Activated gamma-delta T cell (primary cell): ENCODE measurements around the gene CDK7.
"Not testable (repeated sequence)": the region's sequence is repeated elsewhere in the genome, so short reads cannot be mapped to it uniquely, and the experiment has no call there.

Source experiments
- DNase-seq: peaks from one replicate; lab custom pipeline; 2025; lab: John Stamatoyannopoulos, UW

CDK7 gene

DNA sequence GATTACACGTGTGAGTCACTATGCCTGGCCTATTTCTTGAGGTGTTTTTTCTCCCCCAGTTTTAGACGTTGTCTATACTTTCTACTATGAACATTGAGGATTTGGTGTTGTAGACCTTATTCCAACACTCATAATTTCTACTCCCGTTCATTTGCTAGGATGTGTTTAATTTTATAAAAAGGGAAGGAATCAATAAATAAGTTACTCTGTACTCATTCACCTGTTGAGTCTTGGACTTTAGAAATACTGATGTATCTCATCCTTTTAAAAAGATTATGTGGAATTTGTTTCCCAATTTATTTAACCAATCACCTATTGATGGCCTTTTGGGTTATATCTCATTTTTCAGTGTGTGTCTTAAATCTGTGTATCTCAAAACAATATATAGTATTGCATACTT lies 3.2 kb downstream of the CDK7 start:
- no peak for DNase-seq

DNA sequence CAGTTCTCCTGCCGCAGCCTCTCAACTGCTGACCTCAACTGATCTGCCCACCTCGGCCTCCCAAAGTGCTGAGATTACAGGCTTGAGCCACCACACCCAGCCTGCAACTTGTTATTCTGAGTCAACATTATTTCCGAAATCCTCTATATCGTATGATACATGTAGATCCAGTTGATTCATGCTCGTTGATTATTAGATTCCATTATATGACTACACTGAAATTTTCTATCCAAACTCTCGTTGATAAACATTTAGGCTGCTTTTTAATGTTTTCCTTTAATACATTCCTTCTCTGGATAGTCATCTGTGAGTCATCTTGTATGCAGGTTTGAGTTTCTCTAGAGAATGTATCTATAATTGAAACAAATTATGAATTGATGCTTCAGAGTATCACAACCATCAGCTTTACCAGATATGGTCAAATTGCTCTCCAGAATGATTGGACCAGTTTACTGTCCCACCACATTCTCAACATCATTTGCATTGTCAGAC lies 4.1 kb downstream of the CDK7 start:
- DNase-seq: no peak

DNA sequence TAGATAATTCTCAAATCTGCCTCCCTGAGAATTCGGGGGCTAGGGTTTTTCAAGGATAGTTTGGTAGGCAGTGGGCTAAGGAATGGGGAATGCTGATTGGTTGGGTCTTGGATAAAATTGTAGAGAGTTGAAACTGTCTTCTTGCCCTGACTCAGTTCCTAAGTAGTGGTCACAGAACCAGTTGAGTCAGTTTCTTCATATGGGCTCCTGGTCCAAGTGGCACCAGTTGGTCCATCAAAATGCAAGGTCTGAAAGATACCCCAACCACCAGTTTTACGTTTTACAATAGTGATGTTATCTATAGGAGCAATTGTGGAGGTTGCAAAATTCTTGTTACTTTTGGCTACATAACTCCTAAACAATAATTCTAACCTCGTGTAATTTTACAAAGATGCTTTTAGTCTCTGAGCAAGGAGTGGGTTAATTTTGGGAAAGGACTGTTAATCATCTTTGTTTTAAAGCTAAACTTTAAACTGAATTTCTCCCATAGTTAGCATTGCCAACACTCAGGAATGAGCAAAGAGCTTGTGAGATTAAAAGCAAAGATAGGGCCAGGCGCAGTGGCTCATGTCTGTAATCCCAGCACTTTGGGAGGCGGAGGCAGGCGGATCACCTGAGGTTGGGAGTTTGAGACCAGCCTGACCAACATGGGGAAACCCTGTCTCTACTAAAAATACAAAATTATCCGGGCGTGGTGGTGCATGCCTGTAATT lies 7.7 kb downstream of the CDK7 start:
- no peak for DNase-seq

DNA sequence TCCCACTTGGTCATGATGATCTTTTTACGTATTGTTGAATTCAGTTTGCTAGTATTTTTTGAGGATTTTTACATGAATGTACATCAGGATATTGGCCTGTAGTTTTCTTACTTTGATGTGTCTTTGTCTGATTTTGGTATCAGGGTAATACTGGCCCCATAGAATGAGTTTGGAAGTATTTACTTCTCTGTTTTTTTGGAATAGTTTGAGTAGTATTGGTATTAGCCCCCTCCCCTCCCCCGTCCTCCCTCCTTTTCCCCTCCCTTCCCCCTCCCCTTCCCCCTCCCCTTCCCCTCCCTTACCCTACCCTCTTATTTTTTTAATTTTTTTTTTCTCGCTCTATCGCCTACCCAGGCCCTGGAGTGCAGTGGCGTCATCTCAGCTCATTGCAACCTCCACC lies 10.3 kb downstream of the CDK7 start:
- DNase-seq: no peak

DNA sequence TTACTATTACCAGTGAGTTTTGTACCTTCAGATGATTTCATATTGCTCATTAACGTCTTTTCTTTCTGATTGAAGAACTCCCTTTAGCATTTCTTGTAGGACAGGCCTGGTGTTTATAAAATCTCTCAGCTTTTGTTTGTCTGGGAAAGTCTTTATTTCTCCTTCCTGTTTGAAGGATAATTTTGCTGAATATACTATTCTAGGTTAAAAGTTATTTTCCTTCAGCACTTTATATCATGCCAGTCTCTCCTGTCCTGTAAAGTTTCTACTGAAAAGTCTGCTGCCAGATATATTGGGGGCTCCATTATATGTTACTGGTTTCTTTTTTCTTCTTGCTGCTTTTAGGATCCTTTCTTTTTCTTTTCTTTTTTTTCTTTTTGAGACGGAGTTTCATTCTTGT lies 13.3 kb downstream of the CDK7 start:
- DNase-seq: no peak

DNA sequence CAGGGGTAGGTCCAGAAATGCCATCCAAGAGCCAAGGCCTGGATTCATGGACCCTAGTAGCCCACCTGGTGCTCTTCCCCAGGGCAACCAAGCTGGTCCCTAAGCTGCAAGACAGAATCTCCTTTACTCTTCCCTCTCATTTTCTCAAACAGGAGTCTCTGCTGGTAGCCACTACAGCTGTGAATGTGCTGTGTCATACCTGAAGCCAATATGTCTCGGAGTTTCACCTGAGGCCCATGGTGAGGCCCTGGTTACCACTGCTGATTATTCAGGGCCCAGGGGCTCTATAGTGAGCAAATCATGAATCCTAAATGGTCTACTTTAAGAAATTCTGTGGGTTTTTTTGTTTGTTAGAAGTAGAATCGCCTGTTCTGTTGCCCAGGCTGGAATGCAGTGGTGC lies 15.9 kb downstream of the CDK7 start:
- no peak for DNase-seq

DNA sequence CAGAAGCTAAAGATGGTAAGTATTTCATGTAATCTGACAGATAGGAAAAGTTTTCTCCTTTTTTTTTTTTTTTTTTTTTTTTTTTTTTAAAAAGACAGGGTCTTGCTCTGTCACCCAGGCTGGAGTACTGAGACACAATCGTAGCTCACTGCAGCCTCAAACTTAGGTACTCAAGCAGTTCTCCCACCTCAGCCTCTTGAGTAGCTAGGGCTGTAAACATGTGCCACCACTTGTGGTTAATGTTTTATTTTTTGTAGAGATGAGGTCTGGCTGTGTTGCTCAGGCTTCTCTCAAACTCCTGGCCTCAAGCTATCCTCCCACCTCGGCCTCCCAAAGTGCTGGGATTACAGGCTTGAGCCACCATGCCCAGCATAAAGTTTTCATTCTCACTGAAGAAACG lies 17.8 kb downstream of the CDK7 start:
- no peak for DNase-seq

DNA sequence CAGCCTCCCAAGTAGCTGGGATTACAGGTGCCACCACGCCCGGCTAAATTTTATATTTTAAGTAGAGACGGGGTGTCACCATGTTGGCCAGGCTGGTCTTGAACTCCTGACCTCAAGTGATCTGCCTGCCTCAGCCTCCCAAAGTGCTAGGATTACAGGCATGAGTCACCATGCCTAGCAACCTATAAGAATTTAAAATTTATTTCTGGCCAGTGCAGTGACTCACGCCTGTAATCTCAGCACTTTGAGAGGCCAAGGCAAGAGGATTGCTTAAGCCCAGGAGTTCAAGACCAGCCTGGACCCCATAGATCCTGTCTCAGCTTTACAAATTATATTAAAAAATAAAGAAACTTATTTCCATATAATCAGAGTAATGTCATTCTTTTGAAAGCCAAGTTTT lies 21.3 kb downstream of the CDK7 start:
- DNase-seq: not testable (repeated sequence)

DNA sequence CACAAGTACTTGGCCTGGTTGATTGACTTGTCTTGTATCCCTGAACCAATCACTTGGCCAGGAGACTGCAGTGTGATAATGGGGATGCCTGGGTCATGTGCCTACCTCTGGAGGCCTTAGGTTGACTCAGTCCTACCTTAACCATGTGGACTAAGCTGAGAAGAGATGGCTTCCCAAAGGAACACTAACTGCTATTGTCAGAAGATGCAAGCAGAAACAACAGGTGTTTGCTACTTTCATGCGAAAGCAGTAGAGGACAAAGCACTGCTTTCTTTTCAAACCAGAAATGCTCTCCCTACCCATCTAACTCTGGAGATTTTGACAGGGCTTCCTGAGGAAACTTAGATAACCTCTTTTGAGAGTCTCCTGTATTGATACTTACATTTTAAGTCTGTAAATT lies 22.9 kb downstream of the CDK7 start:
- DNase-seq: no peak

DNA sequence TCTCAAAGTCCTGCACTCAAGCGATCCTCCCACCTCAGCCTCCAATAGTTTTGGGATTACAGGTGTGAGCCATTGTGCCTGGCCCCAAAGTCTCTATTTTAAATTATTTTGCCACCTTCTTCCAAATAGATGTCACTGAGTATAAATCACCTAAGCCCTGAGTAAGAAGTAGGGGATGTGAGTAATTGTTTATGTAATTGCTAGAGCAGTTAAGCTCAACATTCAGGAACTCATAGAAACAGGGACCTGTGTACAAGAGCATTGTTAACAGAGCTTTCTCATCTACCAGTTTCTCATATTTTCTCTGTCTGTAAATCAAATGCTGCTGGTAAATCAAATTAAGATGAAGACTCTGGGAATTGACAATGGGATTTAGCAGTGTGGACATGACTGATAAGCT lies 26.3 kb downstream of the CDK7 start:
- DNase-seq: no peak

DNA sequence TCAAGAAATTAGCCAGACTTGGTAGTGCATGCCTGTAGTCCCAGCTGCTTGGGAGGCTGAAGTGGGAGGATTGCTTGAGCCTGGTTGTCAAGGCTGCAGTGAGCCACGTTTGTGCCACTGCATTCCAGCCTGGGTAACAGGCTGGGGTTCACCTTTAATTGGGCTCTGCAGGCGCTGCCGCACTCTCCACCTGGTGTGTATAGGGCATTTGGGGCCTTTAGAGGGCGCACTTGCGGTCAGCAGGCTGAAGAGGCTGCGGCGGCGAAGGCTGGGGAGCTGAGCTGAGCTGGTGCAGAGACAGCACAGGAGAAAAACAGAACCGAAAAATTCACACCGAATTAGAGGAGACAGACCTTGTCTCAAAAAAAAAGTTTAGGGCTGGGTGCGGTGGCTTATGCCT lies 31.2 kb downstream of the CDK7 start:
- DNase-seq: no peak

DNA sequence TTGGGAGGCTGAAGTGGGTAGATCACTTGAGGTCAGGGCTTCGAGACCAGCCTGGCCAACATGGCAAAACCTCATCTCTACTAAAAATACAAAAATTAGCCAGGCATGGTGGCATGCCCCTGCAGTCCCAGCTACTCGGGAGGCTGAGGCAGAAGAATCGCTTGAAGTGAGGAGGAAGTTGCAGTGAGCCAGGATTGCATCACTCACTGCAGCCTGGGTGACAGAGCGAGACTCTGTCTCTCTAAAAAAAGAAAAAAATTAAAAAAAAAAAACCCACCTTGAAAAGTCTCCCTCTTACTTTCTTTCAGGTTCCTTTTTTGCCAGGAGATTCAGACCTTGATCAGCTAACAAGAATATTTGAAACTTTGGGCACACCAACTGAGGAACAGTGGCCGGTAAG lies 34.2 kb downstream of the CDK7 start:
- DNase-seq: no peak

DNA sequence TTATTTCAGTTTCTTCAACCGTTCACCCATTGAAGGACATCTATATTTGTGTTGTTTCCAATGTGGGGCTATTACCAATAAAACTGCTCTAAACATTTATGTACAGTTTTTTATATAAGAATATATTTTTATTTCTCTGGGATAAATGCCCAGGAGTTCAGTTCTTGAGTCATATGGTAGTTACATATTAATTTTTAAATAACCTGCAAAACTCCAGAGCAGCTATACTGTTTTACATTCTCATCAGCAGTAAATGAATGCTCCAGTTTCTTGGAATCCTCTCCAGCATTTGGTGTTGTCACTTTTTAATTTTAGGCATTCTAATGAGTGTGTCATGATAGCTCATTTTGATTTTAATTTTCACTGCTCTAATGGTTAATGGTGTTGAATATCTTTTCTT lies 36.2 kb downstream of the CDK7 start:
- DNase-seq: no peak

DNA sequence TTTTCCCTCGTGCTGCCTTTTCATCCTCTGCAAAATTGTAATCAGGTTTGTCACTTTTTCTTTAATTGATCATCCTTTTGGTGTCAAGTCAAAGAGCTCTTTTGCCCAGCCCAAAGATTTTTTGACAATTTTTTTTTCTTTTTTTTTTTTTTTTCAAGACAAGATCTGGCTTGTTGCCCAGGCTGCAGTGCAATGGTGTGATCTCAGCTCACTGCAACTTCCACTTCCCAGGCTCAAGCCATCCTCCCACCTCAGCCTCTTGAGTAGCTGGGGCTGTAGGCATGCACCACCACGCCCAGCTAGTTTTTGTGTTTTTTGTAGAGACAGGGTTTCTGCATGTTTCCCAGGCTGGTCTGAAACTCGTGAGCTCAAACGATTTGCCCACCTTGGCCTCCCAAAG lies 36.7 kb downstream of the CDK7 start:
- no peak for DNase-seq

DNA sequence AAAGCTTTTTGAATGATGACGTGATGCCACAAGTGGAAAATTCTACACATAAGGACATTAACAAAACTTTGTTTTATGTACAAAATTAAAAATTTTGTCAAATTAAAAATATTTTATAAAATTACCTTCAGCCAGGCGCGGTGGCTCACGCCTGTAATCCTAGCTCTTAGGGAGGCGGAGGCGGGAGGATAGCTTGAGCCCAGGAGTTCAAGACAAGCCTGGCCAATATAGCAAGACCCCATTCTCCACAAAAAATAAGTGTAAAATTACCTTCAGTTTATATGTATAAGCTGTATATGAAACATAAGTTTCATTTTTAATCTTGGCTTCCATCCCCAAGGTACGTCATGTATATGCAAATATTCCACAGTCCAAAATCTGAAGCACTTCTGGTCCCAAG lies 40.9 kb downstream of the CDK7 start:
- no peak for DNase-seq

DNA sequence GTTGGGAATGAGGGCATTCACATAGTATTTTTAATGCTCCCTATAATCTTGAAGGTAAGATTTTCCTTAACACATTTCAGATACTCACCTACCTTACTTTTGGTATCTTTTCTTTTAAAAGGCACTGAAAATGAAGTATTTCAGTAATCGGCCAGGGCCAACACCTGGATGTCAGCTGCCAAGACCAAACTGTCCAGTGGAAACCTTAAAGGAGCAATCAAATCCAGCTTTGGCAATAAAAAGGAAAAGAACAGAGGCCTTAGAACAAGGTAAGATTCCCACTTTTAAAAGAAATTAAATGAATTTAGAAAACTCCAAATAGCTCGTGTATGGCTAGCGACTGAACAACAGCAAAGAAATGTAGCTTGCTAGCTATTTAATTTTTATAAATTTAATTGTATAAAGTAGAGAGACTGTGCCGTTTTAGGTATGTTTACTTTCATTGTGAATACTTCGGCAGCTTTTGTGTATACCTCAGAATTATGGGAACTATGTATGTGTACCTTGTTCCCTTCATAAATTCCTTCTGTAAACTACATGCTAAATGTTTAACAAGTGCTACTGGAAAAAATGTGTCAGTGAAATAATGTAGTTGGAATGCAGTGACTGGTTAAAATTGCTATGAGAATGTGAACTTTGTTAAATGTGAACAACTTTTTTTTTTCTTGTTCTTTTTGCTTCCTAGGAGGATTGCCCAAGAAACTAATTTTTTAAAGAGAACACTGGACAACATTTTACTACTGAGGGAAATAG lies 41.9 kb downstream of the CDK7 start:
- no peak for DNase-seq

DNA sequence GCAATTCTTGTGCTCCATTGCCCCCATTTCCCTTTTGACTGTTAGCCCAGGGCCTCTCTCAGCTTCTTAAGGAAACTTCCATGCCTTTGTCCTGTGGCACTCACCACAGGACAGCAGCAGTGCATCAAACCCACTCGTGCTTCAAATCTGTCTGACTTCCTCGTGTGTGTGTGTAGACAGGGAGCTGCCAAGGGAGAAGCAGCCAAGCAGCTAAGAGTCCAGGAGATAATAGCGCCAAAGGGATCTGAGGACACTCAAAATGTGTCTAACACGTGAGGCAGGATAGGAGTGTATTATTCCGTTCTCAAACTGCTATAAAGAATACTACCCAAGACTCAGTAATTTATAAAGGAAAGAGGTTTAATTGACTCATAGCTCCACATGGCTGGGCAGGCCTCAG lies 44.8 kb downstream of the CDK7 start:
- DNase-seq: no peak

DNA sequence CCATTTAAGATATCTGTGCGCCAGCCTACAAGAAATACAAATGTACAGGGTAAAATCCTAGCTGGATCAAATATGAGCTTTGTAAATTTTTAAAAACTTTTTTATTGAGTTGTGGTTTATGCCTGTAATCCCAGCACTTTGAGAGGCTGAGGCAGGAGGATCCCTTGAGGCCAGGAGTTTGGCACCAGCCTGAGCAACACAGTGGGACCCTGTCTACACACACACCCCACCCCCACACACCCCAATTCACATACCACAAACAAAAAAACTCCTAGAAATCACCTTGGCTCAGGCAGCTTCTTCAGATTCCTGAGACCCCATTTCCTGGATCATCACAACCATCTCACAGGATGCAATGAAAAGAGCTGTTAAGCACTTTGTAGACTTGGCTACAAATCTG lies 46.4 kb downstream of the CDK7 start:
- DNase-seq: no peak

DNA sequence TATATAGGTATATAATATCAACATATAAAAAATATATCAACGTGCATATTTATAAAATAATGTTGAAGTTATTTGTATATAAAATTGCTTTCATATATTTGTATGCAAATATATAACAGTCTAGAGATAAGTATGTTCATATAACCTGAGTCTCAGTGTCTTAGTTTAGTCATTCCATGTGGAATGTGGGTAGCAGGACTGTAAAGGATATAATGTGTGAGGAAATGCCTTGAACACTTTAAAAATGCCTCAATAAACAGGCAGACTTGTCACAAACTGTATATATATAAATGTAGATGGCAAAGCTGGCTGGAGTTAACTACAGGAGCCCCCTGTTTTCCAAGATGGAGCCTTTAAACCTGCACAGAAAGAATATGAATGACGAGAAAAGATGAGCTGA lies 49.5 kb downstream of the CDK7 start:
- no peak for DNase-seq

DNA sequence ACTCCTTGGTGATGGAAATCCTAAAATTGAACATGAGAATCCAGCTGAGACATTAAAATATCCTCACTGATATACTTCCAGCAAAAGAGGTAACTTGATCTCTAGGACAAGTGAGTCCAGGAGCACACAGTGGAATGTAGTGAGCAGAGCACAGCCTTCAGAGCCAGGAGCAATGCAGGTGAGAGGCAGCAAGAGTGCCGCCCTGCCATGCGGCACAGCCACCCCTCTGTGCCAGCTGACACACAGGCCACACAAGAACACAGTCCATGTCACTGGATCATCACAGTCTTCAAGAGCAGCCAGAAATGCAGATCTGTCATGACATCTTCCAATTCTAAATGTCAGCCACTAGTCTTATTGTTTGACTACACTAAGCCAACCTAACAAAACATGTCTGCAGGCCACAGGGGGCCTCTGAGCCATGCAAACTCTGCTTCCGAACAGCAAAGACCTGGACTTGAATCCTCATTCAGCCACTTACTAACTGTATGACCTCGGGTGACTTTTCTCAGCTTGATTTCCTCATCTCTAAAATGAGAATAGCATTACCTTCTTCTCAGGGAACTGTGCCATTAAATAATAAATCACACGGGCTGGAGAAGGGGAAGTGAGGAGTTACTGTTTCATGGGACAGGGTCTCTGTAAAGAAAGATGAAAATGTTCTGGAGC lies 50.9 kb downstream of the CDK7 start:
- no peak for DNase-seq

DNA sequence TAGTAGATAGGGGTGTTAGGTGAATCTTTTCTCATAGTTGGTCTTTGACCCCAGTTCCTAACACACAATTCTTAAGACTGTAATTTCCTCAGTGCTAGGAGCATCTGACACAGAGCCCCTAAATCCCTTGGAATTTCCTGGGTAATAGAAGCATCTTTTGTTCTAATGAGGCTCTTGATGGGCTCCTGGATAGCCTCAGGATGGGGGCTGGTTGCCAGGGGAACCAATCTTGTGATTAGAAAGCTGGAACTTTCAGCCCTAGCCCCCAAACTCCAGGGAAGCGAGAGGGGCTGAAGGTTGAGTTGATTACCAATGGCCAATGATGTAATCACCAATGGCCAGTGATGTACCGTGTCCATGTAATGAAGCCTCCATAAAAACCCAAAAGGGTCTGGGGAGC lies 53.4 kb downstream of the CDK7 start:
- no peak for DNase-seq

DNA sequence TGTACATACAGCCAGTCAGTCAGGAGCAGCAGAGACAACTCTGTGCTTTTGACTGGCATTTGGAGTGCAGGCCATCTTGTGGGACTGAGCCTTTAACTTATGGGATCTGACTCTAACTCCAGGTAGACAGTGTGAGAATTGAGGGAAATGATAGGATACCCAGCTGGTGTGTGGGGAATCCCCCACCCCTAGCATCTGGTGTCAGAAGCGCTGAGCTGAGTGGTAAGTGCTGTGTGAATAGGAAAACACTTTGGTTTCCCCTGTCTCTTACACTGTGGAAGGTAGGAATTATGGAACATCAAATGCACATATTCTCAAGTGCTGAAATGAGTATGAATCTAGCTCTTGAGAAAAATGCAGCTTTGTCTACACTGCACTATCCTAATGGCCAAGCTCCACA lies 54.0 kb downstream of the CDK7 start:
- no peak for DNase-seq

DNA sequence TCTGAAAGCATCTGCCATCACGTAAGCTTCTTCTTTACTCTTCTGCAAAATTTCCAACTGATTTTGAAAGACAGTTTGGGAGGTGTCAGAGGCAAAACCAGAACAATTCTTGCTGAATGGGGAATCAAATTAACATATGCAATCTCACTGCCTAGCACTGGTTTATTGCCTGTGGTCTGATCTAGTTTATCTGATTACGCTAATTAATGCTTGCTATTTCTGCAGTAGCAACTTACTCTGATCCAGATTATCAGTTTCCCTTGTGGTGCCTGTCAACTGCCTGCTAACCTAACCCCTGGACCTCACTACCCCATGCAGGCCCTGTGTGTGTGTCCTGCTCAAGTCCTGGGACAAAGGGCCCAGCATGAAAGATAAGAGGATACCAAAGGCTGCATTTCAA lies 57.6 kb downstream of the CDK7 start:
- no peak for DNase-seq
